Measurements from ENCODE around the gene GNPTG.

- TF ChIP-seq CTCF (IDR thresholded peaks at IDR 0.05) (no peak), ZFX (IDR thresholded peaks at IDR 0.05; ENCODE audit: borderline replicate concordance) (no peak)
Observed at GRCh38 chr16:1326946-1327618, 24.6 kb upstream of the GNPTG start.
